Tibial nerve (tissue), 4 donors: Measurements from ENCODE around the gene GDE1. TPM values are rescaled to one million over a fixed set of nuclear protein-coding genes. Genes with fewer than 3 reads are reported as not detected.

Source experiments
- DNase-seq, 2 donors: peaks; one replicate each; pipeline ENCODE4 v3.0.0-alpha.2; 2019; ENCODE audit warnings: low spot score in 2 of 2
- H3K27ac ChIP-seq, 4 donors: fragments of 200-600 bp; sonication (generic) in 3 of 4; one replicate each; pipeline ENCODE4 v1.5.1; 2017 to 2019; ENCODE audit warnings: mild to moderate bottlenecking in 1 of 4
- H3K27me3 ChIP-seq, 2 donors: fragments of 200-600 bp; sonication (generic) in 1 of 2; one replicate each; pipeline versions ENCODE4 v1.5.1 to v1.6.0; 2017 to 2019
- H3K36me3 ChIP-seq, 3 donors: fragments of 200-600 bp; sonication (generic); one replicate each; pipeline ENCODE4 v1.5.1; 2018 to 2019
- H3K4me1 ChIP-seq, 4 donors: fragments of 200-600 bp; sonication (generic) in 3 of 4; one replicate each; pipeline ENCODE4 v1.5.1; 2017 to 2019
- H3K4me3 ChIP-seq, 4 donors: fragments of 200-600 bp; sonication (generic) in 3 of 4; one replicate each; pipeline ENCODE4 v1.5.1; 2017 to 2019; ENCODE audit warnings: mild to moderate bottlenecking in 1 of 4, moderate library complexity in 1 of 4
- H3K9me3 ChIP-seq, 4 donors: fragments of 200-600 bp; sonication (generic) in 3 of 4; one replicate each; pipeline ENCODE4 v1.5.1; 2017 to 2019
- CTCF ChIP-seq, 5 experiments: fragments of 200-600 bp in 3 of 5; fragments of 450-650 bp in 2 of 5; sonication (generic) in 3 of 5; IDR thresholded peaks; one replicate each; pipeline ENCODE4 v1.5.1; 2016 to 2019; ENCODE audit warnings: antibody characterized with exemption in 5 of 5, mild to moderate bottlenecking in 3 of 5, moderate library complexity in 2 of 5
- EP300 ChIP-seq, 2 donors: sonication (generic); formaldehyde crosslinking; IDR thresholded peaks; one replicate each; pipeline ENCODE4 v1.6.1; 2017; ENCODE audit warnings: antibody characterized with exemption in 2 of 2, mild to moderate bottlenecking in 1 of 2
- POLR2A ChIP-seq, 2 donors: fragments of 450-650 bp; IDR thresholded peaks; one replicate each; pipeline ENCODE4 v1.6.1; 2017; ENCODE audit warnings: antibody characterized with exemption in 2 of 2, mild to moderate bottlenecking in 2 of 2, moderate library complexity in 2 of 2
- WGBS, 2 donors: methylation state at CpG; one replicate each; pipeline ENCODE4 v1.1.5; 2018; 5-methylcytosine and 5-hydroxymethylcytosine counted together
- total RNA-seq, 4 donors: library from RNA; depleted of rRNA; stranded (reverse); fragments of >200 nt; gene quantifications; one replicate each; pipeline ENCODE4 v1.1.0, GENCODE V29; 2016

GDE1 gene
- total RNA-seq, 4 donors from 2014 or later = 40.6 to 58.1 (median 45.0) TPM

GRCh38 chr16:19512297-19512696 is 9.6 kb downstream of the GDE1 start:
- peaks cover 0 to 29% (median 0%) of the 10 kb centered on the region in 4 donors for H3K4me1 ChIP-seq
- no peak for DNase-seq
- peaks cover 0 to 71% (median 0%) of the 10 kb centered on the region in 3 donors for H3K36me3 ChIP-seq
- H3K27ac ChIP-seq = no peak overlapping the region
- H3K9me3 ChIP-seq = no peaks in the 10 kb centered on the region
- H3K4me3 ChIP-seq = no peak overlapping the region
- H3K27me3 ChIP-seq = no peaks in the 10 kb centered on the region
- TF ChIP-seq POLR2A (IDR thresholded peaks at IDR 0.05) (no peak), CTCF (IDR thresholded peaks at IDR 0.05) (no peak)

GRCh38 chr16:19507867-19508266 is 14.0 kb downstream of the GDE1 start:
- H3K36me3 ChIP-seq = peaks cover 0 to 66% (median 8%) of the 10 kb centered on the region in 3 donors
- H3K27me3 ChIP-seq = no peaks in the 10 kb centered on the region
- DNase-seq = no peak
- H3K4me1 ChIP-seq = peaks cover 0 to 36% (median 4%) of the 10 kb centered on the region in 4 donors
- no peak overlapping the region for H3K4me3 ChIP-seq
- TF ChIP-seq CTCF (IDR thresholded peaks at IDR 0.05) = no peak
- H3K9me3 ChIP-seq = no peaks in the 10 kb centered on the region
- peak overlapping the region in 2 of 4 donors; percentile 22 to 43 for H3K27ac ChIP-seq
- 83 to 89% methylated on average over 2 of the region's 2 CpGs for WGBS, 2 donors

GRCh38 chr16:19506965-19507364 is 14.9 kb downstream of the GDE1 start:
- 91% methylated on average over 4 of the region's 4 CpGs for WGBS, 2 donors
- H3K4me1 ChIP-seq = peaks cover 0 to 36% (median 4%) of the 10 kb centered on the region in 4 donors
- TF ChIP-seq EP300 (IDR thresholded peaks at IDR 0.05) (no peak), CTCF (IDR thresholded peaks at IDR 0.05) (no peak), POLR2A (IDR thresholded peaks at IDR 0.05) (no peak)
- no peaks in the 10 kb centered on the region for H3K27me3 ChIP-seq
- no peak overlapping the region for H3K27ac ChIP-seq
- no peak for DNase-seq
- H3K9me3 ChIP-seq = no peaks in the 10 kb centered on the region
- peaks cover 0 to 72% (median 8%) of the 10 kb centered on the region in 3 donors for H3K36me3 ChIP-seq
- H3K4me3 ChIP-seq = no peak overlapping the region

GRCh38 chr16:19505600-19506303 is 16.1 kb downstream of the GDE1 start:
- Histone ChIP-seq H3K27me3 (no peaks in the 10 kb centered on the region), H3K4me3 (no peak overlapping the region), H3K4me1 (peaks cover 0 to 36% (median 4%) of the 10 kb centered on the region in 4 donors), H3K9me3 (no peaks in the 10 kb centered on the region), H3K36me3 (peaks cover 0 to 80% (median 8%) of the 10 kb centered on the region in 3 donors), H3K27ac (peak overlapping the region in 1 of 4 donors; percentile 53)
- DNase-seq = peak in 1 of 2 donors; percentile 72
- 25 to 27% methylated on average over 5 of the region's 5 CpGs for WGBS, 2 donors
- no peak for TF ChIP-seq CTCF (IDR thresholded peaks at IDR 0.05)
- TF ChIP-seq EP300 (IDR thresholded peaks at IDR 0.05) = peak; percentile 32 to 88

- DNase-seq = no peak
- peaks cover 0 to 82% (median 8%) of the 10 kb centered on the region in 3 donors for H3K36me3 ChIP-seq
- H3K4me3 ChIP-seq = no peak overlapping the region
- WGBS, 2 donors = 92 to 95% methylated on average over 5 of the region's 5 CpGs
- no peaks in the 10 kb centered on the region for H3K27me3 ChIP-seq
- no peaks in the 10 kb centered on the region for H3K9me3 ChIP-seq
- no peak for TF ChIP-seq CTCF (IDR thresholded peaks at IDR 0.05)
- no peak for TF ChIP-seq EP300 (IDR thresholded peaks at IDR 0.05)
- no peak for TF ChIP-seq POLR2A (IDR thresholded peaks at IDR 0.05)
- no peak overlapping the region for H3K27ac ChIP-seq
- H3K4me1 ChIP-seq = peaks cover 0 to 31% (median 4%) of the 10 kb centered on the region in 4 donors
Observed at GRCh38 chr16:19503461-19504075, 18.3 kb downstream of the GDE1 start.
